ENCODE results near the gene ARHGDIA.

Gene ARHGDIA

DNA sequence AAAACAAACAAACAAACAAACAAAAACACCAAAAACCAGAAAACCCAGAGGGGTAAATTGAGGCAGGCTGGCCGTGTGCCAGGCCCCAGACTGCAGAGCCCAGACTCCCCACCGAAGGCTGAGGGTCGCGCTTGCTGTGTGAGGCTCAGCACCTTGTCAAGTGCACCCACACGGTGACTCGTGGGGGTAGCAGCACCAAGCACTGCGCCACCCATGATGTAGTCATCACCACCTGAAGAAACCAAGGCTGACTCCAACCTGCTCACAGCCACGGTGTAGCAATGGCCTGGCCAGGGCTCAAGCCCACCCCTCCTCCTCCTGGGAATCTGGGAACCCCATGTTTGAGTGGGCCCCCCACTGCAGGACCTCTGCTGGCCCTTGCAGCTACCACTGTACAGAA lies 50.0 kb downstream of the ARHGDIA start:
- no peak for DNase-seq

DNA sequence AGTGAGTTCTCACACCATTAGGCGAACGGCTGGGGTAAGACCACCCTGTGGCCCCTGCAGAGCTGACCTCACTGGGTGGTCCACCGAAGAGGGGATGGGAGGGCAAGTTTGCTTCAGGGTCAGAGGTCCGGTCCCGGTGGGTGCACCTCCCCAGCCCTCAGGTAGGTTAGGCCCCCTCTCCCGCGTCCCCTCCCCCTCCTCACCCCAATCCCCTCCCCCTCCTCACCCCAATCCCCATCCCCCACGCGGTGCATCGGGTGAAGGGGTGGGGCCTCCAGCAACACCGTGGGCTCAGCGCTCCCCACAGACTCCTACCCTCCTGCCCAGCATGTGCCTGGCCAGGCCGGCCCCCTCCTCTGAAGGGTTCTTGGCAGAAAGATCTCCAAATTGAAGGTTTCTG lies 51.4 kb downstream of the ARHGDIA start:
- no peak for DNase-seq

DNA sequence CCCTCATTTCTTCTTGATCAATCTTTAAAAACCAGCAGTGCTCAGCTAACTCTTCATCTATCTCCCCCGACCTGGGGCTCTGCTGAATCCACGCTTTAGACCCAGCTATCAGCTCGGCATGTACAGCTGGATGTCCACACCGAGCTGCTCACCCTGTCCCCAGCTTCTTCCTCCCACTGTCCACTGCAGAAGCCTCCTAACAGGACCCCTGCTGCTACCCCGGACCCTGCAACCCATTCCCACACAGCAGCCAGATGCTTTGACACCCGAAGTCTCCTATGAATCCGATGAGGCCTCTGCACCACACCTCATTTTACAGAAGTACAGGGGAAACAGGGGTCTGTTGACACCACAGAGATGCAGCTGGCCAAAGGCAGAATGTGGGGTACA lies 53.4 kb downstream of the ARHGDIA start:
- DNase-seq: no peak

Data from stimulated activated CD8-positive, alpha-beta memory T cell treated with anti-CD3 and anti-CD28 coated beads, Interleukin-4, amount 100 ng/mL, for 48 hours (primary cell).